Erythroblast (primary cell): ENCODE data around the gene POLR3GL.

Experiments
- DNase-seq, 2 experiments: peaks; one replicate each; lab custom pipeline; 2025; lab: John Stamatoyannopoulos, UW
- GATA1 ChIP-seq: IDR thresholded peaks from 2 replicates; pipeline ENCODE4 v1.6.1; 2011; ENCODE audit warnings: low read depth, mild to moderate bottlenecking, control low read depth, low read length, moderate library complexity
- POLR2A ChIP-seq: IDR thresholded peaks from 2 replicates; pipeline ENCODE4 v1.6.1; 2011; ENCODE audit warnings: mild to moderate bottlenecking, low read length

POLR3GL gene

GRCh38 chr1:145995964-145996432 is 31.5 kb downstream of the POLR3GL start:
- no peak for TF ChIP-seq POLR2A
- no peak for TF ChIP-seq GATA1
- peak; percentile 48 to 75 for DNase-seq

- DNase-seq = peak; percentile 98
- TF ChIP-seq POLR2A = peak; percentile 99
- TF ChIP-seq GATA1 = no peak
Measured at GRCh38 chr1:145996433-145997015, 32.0 kb downstream of the POLR3GL start, which contains the start of gene TXNIP. TSS of gene TXNIP (minus strand) at chr1:145996579. CDS start at chr1:145996266, 313 bp downstream.

GRCh38 chr1:145997016-145997717 is 32.7 kb downstream of the POLR3GL start:
- peak; percentile 70 to 86 for DNase-seq
- TF ChIP-seq POLR2A = no peak
- TF ChIP-seq GATA1 = no peak

- TF ChIP-seq GATA1 (no peak), POLR2A (no peak)
- DNase-seq = peak in 1 of 2 experiments; percentile 47
Measured at GRCh38 chr1:145997718-145998023, 33.2 kb downstream of the POLR3GL start.

GRCh38 chr1:145999321-146000024 is 35.0 kb downstream of the POLR3GL start:
- no peak for TF ChIP-seq POLR2A
- TF ChIP-seq GATA1 = no peak
- no peak for DNase-seq

GRCh38 chr1:146001709-146002108 is 37.2 kb downstream of the POLR3GL start:
- no peak for DNase-seq
- TF ChIP-seq POLR2A = no peak
- no peak for TF ChIP-seq GATA1

- no peak for TF ChIP-seq GATA1
- TF ChIP-seq POLR2A = no peak
- no peak for DNase-seq
Measured at GRCh38 chr1:146007489-146008133, 43.1 kb downstream of the POLR3GL start.

GRCh38 chr1:146010126-146010738 is 45.7 kb downstream of the POLR3GL start:
- no peak for DNase-seq
- TF ChIP-seq POLR2A (no peak), GATA1 (no peak)

GRCh38 chr1:146012703-146013558 is 48.4 kb downstream of the POLR3GL start:
- DNase-seq = peak; percentile 79 to 86
- TF ChIP-seq POLR2A (no peak), GATA1 (no peak)

GRCh38 chr1:146013559-146013922 is 49.1 kb downstream of the POLR3GL start:
- TF ChIP-seq GATA1 = no peak
- no peak for TF ChIP-seq POLR2A
- no peak for DNase-seq

- TF ChIP-seq POLR2A (no peak), GATA1 (no peak)
- no peak for DNase-seq
Measured at GRCh38 chr1:146016891-146017290, 52.4 kb downstream of the POLR3GL start.

- peak; percentile 37 to 54 for DNase-seq
- TF ChIP-seq GATA1 (no peak), POLR2A (no peak)
Measured at GRCh38 chr1:146019231-146020057, 55.0 kb downstream of the POLR3GL start.
